AG09319 (cell line): ENCODE data around the gene BATF.

Experiments
- DNase-seq: peaks from one replicate; pipeline ENCODE4 v3.0.0-alpha.2; 2010; ENCODE audit warnings: low read depth; ENCODE audit errors: extremely low read depth
- TF ChIP-seq, protein P1 (sequence below): IDR thresholded peaks from 2 replicates; pipeline ENCODE4 v1.5.1; 2011; ENCODE audit warnings: low read depth, mild to moderate bottlenecking, inconsistent platforms, low read length, moderate library complexity

BATF gene

DNA sequence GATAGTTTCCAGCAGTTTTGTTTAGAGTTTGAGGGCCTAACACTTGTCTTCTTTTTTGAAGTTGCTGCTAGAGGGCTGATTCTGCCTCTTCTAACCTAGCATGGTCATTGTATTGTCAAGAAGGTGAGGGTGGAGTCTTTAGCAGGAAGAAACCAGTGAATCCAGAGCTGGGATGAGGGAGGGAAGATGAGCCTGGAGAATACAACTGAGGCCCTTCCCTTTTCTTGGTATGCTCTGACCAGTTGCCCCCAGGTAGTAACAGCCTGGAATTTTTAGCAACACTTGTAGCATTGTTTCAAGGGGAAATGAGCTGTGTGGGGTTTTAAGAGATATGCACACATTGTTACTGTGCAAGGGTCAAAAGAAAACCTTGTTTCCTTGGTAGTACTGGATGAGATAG is 65.1 kb downstream of the BATF start:
- TF ChIP-seq, protein P1, sequence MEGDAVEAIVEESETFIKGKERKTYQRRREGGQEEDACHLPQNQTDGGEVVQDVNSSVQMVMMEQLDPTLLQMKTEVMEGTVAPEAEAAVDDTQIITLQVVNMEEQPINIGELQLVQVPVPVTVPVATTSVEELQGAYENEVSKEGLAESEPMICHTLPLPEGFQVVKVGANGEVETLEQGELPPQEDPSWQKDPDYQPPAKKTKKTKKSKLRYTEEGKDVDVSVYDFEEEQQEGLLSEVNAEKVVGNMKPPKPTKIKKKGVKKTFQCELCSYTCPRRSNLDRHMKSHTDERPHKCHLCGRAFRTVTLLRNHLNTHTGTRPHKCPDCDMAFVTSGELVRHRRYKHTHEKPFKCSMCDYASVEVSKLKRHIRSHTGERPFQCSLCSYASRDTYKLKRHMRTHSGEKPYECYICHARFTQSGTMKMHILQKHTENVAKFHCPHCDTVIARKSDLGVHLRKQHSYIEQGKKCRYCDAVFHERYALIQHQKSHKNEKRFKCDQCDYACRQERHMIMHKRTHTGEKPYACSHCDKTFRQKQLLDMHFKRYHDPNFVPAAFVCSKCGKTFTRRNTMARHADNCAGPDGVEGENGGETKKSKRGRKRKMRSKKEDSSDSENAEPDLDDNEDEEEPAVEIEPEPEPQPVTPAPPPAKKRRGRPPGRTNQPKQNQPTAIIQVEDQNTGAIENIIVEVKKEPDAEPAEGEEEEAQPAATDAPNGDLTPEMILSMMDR = no peak

GRCh38 chr14:75589931-75590330 is 67.7 kb downstream of the BATF start:
- TF ChIP-seq, protein P1 = no peak
- DNase-seq = no peak

More for the DNA sequence above, 65.1 kb downstream of the BATF start:
- no peak for DNase-seq

DNA sequence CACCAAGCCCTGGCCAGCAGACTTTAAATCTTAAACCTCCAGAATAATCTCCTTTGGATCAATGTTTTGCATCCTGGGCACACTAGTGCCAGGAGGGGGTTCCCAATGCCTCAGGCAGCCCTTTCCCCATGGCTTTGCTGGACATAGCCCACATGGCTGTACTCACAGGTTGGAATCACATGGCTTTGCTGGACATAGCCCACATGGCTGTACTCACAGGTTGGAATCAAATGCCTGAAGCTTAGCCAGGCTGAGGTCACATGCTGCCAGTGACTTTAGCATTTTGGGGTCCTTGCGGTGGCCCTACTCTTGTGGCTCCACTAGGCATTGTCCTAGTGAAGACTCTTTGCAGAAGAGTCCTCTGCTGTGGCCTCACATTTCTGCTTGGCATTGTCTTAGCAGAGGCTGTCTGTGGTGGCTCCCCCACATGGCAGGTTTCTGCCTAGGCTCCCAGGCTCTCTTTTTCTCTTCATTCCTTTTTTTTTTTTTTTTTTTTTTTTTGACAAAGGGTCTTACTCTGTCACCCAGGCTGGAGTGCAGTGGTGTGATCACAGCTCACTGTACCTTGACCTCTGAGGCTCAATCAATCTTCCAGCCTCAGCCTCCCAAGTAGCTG is 69.2 kb downstream of the BATF start:
- TF ChIP-seq, protein P1 = no peak
- DNase-seq = no peak

DNA sequence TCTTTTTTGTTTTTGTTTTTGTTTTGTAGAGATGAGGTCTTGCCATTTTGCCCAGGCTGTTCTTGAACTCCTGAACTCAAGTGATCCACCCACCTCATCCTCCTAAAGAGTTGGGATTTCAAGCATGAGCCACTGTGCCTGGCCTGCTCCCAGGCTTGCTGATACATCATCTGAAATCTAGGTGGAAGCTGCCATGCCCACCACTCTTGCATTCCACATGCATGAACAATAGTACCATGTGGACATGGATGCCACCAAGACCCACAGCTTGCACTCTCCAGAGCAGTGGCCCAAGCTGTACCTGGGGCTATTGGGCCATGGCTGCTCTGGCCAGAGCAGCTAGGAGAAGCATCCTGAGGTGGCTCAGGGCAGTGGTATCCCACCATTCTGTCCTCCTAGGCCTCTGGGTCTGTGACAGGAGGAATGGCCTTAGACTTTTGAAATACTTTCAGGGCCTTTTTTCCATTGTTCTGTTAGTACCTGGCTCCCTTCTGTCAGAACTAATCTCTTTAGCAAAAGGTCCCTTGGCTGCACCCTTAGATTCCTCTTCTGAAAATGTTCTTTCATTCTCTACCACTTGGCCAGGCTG is 69.8 kb downstream of the BATF start:
- DNase-seq = no peak

DNA sequence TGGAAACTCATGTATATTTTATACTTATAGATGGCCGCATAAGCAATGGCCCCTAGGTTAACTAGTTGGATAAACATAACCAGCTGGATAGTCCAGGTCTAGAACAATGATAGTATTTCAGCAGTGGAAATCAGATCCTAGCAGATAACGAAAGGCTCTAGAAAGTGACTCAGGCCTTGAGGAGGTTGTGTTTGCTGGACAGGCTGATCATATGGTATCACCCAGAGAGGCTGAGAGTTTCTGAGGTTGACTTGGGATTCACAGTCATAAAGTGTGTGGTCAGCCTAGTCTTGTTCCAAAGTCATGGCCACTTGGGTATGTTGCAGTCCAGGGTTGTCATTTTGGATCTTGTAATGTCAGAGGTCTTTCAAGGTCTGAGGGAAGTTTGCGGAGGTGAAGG is 73.0 kb downstream of the BATF start:
- no peak for DNase-seq
- TF ChIP-seq, protein P1 = no peak

More for the DNA sequence above, 69.8 kb downstream of the BATF start:
- TF ChIP-seq, protein P1 = no peak
